CD4-positive, alpha-beta T cell treated with Interferon alpha-2 for 1 hour (primary cell): ENCODE data around the gene ALOX15.
"Not testable (repeated sequence)": the region's sequence is repeated elsewhere in the genome, so short reads cannot be mapped to it uniquely, and the experiment has no call there.

ENCODE experiments used
- DNase-seq, 2 donors: peaks; one replicate each; pipeline ENCODE4 v3.0.0-alpha.2; 2020 to 2022

ALOX15 gene

DNA sequence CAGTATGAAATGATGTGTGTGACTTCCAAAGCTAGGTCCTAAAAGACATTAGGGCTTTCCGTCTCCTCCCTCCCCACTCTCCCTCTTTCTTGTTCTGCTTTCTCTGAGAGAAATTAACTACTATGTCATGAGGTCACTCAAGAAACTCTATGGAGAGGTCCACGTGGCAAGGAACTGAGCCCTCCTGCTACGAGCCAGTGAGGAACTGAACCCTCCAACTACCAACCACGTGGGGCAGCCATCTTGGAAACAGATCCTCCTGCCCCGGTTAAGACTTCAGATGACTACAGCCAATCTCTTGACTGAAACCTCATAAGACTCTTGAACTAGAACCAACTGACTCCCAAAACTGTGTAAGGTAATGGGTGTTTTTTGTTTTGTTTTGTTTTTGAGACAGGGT, 4.2 kb upstream of the ALOX15 start:
- peak in 1 of 2 donors; percentile 13 for DNase-seq

DNA sequence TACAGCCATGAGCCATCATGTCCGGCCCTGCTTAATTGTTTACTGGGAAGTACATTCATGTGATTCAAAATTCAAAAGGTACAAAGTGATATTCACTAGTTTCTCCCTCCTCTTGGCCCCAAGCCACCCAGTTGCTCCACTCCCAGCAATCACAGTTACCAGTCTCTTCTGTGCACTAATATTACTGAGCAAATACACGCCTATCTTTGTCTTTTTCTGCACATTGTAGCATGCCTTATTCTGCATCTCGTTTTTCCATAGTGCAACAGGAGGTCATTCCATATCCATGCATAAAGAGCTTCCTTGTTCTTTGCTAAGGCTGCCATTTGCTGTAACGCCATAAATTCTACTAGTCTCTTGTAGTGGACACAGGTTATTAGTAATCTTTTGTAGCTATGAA, 2.2 kb upstream of the ALOX15 start:
- no peak for DNase-seq

DNA sequence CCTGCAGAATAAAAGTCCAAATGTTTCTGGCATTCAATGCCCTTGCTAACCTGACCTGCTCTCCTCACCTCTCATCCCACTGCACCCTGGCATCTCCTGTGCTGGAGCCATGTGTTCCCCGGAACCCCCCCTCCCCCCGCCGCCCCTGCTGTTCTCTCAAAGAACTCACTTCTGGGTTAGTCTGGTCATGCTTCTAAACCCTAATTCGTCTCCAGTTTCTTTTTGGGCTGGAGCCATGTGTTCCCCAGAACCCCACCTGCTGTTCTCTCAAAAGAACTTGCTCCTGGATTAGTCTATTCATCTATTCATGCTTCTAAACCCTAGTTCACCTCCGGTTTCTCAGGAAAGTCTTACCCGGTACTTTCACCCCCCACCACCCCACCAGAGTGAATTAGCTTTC, 808 bp upstream of the ALOX15 start:
- no peak for DNase-seq

DNA sequence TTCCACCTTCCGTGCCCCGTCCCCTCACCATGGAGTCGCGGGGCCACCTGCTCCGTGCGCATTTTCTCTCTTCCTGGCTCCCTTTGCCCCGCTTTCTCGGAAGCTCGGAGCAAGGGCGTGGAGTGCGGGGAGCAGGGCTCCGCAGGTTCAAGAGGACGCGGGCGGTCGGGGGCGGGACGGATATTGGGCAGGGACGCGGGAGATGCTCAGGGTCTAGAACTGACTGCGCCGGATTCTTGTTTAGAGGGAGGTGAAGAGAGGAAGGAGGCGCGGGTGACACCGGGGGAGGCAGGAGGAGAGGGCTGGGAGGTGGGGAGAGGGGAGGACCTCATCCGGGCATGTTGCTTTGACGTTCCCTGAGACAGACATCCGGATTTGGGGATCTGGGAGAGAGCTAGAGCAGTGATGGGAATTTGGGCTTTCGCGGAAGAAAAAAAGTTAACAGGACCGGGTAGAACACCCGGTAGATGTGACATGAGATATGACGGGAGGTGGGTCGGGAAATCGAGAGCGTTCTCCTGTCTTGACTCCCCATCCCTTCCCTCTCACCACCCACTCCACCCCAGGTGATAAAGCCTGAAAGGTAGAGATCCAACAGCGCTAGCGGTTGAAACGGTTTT, 799 bp downstream of the ALOX15 start:
- DNase-seq: peak in 1 of 2 donors; percentile 35

DNA sequence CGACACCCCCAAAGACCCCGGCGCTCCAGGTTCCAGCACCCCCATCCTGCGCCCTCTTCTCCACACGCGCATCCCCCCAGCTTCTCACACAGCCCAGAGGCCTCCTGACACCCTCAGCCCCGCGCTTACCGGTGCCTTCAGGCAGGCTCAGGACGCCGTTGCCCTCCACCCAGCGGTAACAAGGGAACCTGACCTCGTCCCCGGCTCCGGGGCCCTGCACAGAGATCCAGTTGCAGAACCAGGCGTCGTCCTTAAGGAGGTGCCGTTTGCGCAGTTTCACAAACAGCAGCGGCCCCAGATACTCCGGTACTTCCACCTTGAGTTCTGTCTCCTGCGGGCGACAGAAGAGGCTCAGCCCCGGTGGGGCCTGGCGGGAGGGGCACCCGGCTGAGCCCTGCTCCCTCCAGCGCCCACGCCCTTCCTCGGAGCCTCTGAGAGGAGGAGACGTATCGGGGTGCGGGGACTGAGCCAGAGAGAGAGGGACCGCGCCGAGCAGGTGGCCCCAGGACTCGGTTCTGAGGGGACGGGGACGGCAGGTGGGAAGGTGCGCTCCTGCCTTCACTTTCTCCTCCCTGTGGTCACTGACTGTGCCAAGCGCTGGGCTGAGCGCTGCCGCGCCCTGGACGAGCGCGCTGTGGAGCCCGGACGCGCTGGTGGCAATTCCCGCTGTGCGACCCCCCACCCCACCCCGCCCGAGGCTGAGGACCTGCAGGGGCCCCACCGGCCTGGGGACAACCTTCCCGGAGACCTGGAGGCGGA, 2.0 kb downstream of the ALOX15 start:
- DNase-seq: peak in 1 of 2 donors; percentile 36

DNA sequence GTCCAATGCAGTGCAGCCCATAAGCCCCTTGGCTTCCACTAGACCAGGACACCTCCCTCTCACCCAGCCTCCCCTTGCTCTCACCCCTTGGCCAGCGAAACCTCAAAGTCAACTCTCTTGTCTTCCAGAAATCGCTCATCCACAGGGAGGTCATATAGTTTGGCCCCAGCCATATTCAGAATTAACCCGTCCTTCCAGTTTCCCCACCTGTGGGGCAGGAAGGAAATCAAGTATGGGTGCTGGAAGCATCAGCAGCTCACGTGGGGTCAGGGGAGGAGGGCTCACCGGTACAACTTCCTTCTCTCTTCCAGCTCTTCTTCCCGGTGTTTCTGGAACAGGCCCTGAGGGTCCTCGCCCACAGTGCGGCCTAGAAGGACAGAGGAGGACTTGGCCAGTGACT, 2.7 kb downstream of the ALOX15 start:
- DNase-seq: not testable (repeated sequence)

DNA sequence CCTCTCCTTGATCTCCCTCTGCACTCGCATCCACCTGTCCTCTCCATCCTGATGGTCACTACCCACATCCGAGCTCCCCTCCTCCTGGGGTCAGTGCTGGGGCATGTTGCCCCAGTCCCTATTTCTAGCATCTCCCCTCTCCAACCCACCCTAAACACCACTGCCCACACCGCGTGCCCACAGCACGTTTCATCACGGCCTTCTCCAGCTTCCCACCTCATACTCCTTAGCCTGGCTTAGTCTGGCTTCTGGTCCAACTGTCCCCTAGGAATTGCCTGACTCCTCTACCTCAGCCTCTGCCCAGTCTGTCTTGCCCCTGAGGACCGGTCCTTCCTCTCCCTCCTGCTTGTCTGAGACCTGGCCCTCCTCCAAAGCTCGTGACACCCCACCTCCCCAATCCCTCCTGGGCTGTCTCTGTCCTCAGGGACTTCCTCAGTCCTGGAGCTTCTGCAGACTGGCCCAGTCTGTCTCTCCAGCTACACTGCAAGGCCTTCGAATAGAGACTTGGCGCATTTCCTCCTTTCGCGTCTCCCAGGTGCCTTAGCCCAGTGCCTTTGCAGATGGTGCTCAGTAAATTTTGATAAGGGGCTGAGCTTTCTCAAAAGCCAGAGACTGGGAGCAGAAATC, 4.9 kb downstream of the ALOX15 start:
- no peak for DNase-seq

DNA sequence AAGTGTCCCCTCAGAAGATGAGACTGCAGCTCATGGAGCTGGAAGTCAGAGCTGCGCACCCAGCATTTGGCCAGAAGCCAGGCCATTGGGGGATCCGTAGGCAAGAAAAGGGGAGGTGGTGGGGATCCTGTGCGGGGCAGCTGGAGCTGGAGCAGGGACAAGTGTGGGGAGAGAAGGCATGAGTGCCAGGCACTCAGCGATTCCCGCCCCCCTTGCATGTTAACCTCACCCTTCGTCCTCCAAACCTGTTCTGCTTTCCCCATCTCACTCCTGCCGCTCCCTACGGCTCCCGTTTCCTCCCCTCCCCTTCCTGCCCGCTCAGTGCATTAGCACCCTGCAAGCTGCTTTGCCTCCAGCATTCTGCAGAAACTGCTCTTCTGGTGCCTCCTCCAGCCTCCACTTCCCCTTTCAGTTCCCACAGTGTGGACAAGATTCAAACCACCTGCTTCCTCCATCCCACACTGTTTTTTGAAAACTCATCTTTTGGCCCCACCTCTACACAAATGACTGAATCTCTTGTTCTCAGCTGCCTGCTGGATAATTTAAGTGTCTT, 5.6 kb downstream of the ALOX15 start:
- peak in 1 of 2 donors; percentile 29 for DNase-seq

DNA sequence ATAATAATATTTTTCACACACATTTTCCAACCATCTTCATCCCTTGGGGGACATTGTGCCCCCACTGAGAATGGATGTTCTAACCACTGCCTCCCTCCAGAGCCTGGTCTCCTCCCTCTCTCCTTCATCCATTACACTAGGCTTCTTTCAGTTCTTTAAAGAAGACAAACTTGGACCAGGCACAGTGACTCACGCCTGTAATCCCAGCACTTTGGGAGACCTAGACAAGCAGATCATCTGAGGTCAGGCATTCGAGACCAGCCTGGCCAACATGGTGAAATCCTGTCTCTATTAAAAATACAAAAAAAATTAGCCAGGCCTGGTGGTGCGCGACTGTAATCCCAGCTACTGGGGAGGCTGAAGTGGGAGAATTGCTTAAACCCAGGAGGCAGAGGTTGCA, 6.5 kb downstream of the ALOX15 start:
- DNase-seq: no peak

DNA sequence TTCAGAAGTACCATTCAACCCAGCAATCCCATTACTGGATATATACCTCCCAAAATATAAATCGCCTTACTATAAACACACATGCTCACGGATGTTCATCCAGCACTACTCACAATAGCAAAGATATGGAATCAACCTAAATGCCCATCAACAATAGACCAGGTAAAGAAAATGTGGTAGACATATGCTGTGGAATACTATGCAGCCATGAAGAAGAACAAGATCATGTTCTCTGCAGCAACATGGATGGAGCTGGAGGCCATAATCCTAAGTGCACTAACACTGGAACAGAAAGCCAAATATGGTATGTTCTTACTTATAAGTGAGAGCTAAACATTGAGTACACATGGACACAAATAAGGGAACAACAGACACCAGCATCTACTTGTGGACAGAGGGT, 7.8 kb downstream of the ALOX15 start:
- DNase-seq: no peak

DNA sequence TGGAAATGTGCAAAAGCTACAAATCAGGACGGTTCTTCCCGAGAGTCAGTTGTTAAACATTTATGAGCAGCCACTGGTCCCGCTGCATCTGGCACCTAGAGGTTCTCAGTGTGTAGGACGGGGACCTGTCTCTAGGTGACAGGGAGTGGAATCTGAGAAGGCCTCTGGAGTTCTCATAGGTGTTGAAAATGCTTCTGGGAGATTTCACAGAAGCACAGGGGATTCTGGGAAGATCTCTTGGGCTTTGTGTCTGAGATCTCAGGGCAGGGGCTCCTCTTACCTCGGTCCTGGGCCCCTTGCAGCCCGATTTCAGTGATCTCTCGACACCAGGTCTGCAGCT, 8.9 kb downstream of the ALOX15 start:
- DNase-seq: no peak

DNA sequence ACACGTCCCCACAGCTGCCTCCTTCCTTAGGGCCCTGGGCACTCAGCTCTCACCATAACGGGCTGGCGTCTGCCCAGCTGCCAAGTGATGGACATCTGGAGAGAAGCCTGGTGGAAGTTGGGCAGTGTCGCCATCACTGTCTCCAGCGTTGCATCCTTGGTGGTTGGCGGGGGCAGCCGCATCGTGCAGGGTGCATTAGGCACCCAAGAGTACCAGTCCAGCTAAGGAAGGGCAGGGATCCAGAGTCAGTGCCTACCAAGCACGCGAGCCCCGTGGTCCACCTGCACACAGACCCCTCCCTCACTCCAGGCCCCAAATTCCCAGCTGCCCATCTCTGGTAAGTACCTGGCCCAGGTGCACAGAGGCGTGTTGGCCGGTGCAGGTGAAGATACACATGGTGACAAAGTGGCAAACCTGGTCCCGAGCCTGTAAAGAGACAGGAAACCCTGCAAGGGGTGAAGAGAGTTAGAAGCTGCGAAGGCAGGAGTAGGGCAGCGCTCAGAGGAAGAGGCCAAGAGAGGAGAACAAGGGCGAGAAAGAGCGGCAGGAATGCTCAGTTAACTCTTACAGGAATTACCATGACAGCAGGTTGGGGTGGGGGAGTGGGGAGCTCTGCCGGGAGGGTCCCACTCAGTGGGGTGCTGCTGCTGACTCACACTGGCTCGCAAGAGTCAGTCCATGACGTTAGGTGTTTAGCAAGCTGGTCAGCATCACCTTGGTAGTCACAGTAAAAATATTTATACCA, 9.5 kb downstream of the ALOX15 start:
- DNase-seq: no peak

DNA sequence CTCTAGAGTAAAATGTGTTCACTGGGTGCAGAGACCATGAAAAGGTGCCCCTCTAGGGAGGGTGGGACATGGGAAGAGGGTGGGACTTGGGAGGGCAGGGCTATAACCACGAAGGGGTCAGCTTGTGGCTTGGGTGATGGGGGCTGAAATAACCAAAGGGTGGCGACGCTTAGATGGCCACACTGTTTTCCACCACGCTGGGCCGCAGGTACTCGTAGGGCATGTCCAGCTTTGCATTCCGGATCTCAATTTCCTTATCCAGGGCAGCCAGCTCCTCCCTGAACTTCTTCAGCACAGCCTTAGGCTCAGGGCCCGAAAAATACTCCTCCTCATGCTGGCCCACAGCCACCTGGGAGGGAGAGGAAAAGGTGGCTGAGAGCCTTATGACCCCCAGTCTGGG, 10.0 kb downstream of the ALOX15 start:
- no peak for DNase-seq

DNA sequence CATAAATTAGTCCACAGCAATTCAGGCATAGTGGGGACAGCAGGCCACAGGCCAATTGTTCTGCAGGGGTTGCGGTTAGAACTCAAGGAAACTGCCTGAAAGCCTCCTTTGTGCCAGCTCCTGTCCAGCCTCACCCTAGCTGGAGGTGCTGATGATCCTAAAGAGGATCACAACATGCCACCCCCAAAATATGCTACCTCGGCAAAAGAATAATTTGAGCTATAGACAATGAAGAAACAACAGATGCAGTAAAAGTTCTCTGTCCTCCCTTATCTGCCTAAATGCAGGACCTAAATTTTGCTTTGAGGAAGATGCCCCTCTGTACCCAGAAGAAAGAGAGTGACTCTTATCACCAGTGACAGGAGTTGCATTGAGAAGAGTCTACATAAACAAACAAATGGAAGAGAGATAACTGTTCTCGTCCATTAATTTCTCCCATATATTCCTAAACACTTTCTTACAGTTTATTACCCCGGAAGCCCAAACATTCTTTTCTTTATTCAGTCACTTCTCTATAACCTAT, 14.7 kb downstream of the ALOX15 start:
- no peak for DNase-seq

DNA sequence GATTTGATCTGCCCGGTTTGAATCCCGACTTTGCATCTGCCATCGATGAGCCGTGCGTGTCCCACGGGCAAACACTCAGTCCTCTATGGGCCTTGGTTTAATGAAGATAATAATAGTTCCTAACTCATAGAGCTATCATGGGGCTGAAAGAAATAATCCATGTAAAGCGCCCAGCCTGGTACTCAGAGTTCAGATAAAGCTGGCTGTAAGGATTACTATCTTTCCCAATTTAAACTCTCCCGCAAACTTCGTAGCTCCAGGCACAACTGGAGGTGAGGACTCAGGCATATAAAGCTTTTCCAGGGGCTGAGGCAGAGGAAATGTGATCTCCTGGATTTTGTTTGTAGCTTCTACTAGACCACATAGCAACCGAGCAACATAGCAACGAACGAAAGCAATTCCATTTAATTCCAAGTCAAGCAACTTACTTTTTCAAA, 16.3 kb downstream of the ALOX15 start:
- no peak for DNase-seq

DNA sequence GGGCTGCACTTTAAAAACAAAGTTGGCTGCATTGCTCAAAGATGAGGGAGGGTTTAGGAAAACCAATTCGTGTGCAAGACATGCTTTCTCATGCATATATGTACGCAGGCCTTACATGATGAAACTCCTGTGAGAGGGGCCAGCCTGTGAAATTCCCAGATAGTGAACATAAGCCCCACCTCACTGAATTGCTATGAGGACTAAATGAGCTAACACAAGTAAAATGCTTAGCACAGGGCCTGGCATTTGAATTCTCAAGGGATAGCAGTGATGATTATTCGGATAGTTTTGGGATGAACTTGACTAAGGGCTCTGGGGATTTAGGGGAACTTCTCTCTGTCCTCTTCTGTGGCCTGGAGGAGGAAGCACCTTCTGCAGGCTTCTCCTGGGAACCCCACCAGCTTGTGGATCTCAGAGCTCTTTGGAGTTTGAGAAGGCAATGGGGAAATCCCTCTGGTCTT, 17.0 kb downstream of the ALOX15 start:
- not testable (repeated sequence) for DNase-seq

DNA sequence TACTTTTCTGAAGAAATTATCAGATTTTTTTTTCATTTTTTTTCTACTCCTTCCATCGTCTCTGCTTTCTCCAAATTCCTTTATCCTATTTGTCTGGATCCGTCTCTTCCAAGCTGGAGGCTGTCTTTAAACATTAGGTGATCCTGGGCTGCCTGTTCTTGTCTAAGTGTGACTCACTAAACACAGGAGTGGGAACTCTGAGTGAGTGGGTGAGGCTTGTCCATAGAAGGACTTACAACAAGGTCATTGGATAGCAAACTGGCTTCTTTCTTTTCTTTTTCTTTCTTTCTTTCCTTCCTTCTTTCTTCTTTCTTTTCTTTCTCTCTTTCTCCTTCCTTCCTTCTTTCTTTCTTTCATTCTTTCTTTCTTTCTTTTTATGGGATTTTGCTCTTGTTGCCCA, 18.2 kb downstream of the ALOX15 start:
- no peak for DNase-seq

DNA sequence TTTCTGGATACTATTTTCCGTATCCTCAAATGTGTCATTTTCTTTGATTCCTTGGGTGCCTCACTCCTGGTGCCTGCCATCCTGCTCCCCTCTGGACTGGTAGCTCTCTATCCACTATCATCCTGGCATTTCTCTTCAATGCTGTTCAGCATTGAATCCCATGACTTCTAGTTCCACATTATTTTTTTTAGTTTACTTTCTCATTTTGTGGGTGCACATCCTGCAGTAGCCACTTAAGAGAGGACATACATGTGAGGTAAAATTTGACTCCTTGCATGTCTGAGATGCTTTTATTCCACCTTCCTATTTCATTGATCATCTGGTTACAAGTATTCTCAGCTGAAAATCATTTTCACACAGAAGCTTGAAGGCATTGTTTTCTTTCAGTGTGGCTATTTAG, 19.1 kb downstream of the ALOX15 start:
- DNase-seq: no peak

DNA sequence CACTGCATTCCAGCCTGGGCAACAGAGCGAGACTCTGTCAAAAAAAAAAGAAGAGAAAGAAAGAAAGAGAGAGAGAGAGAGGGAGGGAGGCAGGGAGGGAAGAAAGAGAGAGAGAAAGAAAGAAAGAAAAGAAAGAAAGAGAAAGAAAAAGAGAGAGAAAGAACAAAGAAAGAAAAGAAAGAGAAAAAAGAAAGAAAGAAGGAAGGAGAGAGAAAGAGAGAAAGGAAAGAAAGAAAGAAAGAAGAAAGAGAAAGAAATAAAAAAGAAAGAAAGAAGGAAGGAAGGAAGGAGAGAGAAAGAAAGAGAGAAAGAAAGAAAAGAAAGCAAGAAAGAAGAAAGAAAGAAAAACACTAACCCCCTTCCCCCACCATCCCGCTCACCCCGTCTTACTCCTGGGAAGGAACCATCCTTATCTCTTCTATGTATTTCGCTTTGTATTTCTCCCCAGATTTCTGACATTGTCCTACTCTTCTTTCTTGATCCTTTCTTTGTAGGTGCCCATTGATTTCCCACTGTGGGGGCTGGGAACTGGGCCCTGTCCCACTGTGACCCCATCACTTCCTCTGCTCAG, 20.9 kb downstream of the ALOX15 start:
- no peak for DNase-seq

DNA sequence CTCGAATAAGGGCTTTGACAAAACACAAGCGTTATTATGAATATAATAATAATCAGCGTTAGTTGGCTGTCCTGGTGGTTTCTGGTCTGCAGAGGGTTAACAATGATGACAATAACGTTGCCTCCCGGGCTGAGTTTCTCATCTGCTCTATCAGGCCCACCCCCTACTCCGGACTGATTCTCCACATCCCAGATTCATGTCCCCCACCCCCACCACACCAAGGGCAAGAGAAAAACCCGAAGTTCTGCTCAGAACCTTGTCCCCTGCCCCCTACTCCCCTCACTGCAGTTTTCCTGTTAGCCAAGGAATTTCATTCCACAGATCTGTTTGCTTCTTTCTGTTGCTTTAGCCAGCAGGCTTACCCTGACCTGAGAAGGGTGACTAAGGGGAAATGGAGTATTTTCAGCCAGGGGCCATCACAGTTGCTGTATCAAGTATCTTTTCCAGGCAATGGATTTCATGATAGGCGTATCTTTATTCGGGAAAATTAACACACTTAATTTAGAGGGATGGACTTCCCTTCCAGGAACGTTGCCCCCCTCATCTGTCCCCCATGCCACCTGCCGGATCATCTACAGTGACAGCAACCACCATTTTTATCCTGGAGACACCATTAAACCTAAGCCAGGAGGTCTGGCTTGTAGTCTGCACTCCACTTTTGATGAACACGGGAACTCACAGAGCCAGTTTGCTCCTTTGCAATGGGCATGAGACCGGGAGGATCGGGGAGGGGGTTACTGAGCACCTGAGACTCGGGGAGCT, 23.7 kb downstream of the ALOX15 start:
- no peak for DNase-seq

DNA sequence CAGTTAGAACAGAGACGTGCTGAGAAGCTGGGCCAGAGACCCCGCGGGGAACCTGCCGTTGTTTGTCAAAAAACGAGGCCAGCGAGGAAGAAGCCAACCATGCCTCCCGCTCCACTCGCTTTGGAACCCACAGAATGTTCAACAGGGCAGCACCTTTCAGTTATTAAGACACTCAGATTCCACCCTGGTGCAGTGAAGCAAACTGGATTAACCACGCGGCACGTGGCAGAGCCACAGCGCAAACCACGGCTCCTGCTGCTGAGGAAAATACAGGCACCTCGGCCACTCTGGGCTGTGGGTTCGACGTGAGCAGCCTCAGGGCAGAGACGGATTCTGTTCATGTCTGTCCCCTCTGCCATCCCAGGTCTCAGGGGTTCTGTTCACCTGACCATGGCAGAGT, 24.4 kb downstream of the ALOX15 start:
- no peak for DNase-seq

DNA sequence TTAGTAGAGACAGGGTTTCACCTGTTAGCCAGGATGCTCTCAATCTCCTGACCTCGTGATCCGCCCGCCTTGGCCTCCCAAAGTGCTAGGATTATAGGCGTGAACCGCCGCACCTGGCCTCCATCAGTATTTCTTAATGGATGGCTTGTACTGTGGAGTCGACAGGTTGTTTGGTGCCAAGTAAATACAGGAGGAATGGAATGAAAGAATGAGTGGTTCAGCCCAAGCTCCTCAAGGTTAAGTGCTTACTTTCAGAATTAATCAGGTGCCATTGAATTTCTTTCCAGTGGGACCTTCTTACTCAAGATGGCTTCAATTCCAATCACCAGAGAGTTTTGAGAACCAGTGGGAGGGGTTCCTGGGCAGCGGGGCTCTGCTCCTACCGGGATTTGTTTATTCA, 25.0 kb downstream of the ALOX15 start:
- no peak for DNase-seq
